ENCODE results near the gene PDLIM7.

Gene PDLIM7

GRCh38 chr5:177494346-177495195 lies 2.8 kb downstream of the PDLIM7 start:
- H3K4me1 ChIP-seq (ENCODE audit: low read depth, poor library complexity, severe bottlenecking), result peaks cover 3% of the 10 kb centered on the region
- no peak overlapping the region for H3K9ac ChIP-seq
- H2AFZ ChIP-seq (ENCODE audit: low read depth), result no peak overlapping the region
- no peak overlapping the region for H3K4me3 ChIP-seq (IDR thresholded peaks at IDR 0.05; ENCODE audit: insufficient read depth, low read depth, low read length)
- H3K4me2 ChIP-seq, result no peak overlapping the region
- no peaks in the 10 kb centered on the region for H3K36me3 ChIP-seq (ENCODE audit: insufficient read depth)
- H3K27me3 ChIP-seq (ENCODE audit: insufficient read depth, low read depth), result no peaks in the 10 kb centered on the region
- H3K79me2 ChIP-seq (ENCODE audit: insufficient read depth, low read depth), result no peaks in the 10 kb centered on the region
- no peak overlapping the region for H3K27ac ChIP-seq
- no peak for TF ChIP-seq CTCF (conservative IDR thresholded peaks at IDR 0.05; ENCODE audit: low read depth, low read length)
- H4K20me1 ChIP-seq (ENCODE audit: insufficient read depth), result no peaks in the 10 kb centered on the region

- no peaks in the 10 kb centered on the region for H4K20me1 ChIP-seq (ENCODE audit: insufficient read depth)
- H3K27ac ChIP-seq, result no peak overlapping the region
- no peak overlapping the region for H3K4me3 ChIP-seq (IDR thresholded peaks at IDR 0.05; ENCODE audit: insufficient read depth, low read depth, low read length)
- TF ChIP-seq CTCF (conservative IDR thresholded peaks at IDR 0.05; ENCODE audit: low read depth, low read length), result no peak
- no peaks in the 10 kb centered on the region for H3K36me3 ChIP-seq (ENCODE audit: insufficient read depth)
- no peak overlapping the region for H3K9ac ChIP-seq
- no peaks in the 10 kb centered on the region for H3K27me3 ChIP-seq (ENCODE audit: insufficient read depth, low read depth)
- no peak overlapping the region for H3K4me2 ChIP-seq
- H3K79me2 ChIP-seq (ENCODE audit: insufficient read depth, low read depth), result no peaks in the 10 kb centered on the region
- H2AFZ ChIP-seq (ENCODE audit: low read depth), result no peak overlapping the region
- H3K4me1 ChIP-seq (ENCODE audit: low read depth, poor library complexity, severe bottlenecking), result peaks cover 6% of the 10 kb centered on the region
Measured at GRCh38 chr5:177493795-177494345, 3.5 kb downstream of the PDLIM7 start.

GRCh38 chr5:177492841-177493240 lies 4.6 kb downstream of the PDLIM7 start:
- Histone ChIP-seq H4K20me1 (ENCODE audit: insufficient read depth) (no peaks in the 10 kb centered on the region), H3K4me2 (no peak overlapping the region), H2AFZ (ENCODE audit: low read depth) (no peak overlapping the region), H3K36me3 (ENCODE audit: insufficient read depth) (no peaks in the 10 kb centered on the region), H3K79me2 (ENCODE audit: insufficient read depth, low read depth) (no peaks in the 10 kb centered on the region), H3K27ac (no peak overlapping the region), H3K27me3 (ENCODE audit: insufficient read depth, low read depth) (no peaks in the 10 kb centered on the region), H3K9ac (no peak overlapping the region), H3K4me3 (IDR thresholded peaks at IDR 0.05; ENCODE audit: insufficient read depth, low read depth, low read length) (no peak overlapping the region), H3K4me1 (ENCODE audit: low read depth, poor library complexity, severe bottlenecking) (peaks cover 8% of the 10 kb centered on the region)
- no peak for TF ChIP-seq CTCF (conservative IDR thresholded peaks at IDR 0.05; ENCODE audit: low read depth, low read length)

- no peak overlapping the region for H2AFZ ChIP-seq (ENCODE audit: low read depth)
- no peaks in the 10 kb centered on the region for H3K79me2 ChIP-seq (ENCODE audit: insufficient read depth, low read depth)
- H3K9ac ChIP-seq, result no peak overlapping the region
- no peaks in the 10 kb centered on the region for H3K36me3 ChIP-seq (ENCODE audit: insufficient read depth)
- no peak for TF ChIP-seq CTCF (conservative IDR thresholded peaks at IDR 0.05; ENCODE audit: low read depth, low read length)
- H3K27me3 ChIP-seq (ENCODE audit: insufficient read depth, low read depth), result no peaks in the 10 kb centered on the region
- H3K27ac ChIP-seq, result no peak overlapping the region
- H3K4me2 ChIP-seq, result no peak overlapping the region
- no peak overlapping the region for H3K4me3 ChIP-seq (IDR thresholded peaks at IDR 0.05; ENCODE audit: insufficient read depth, low read depth, low read length)
- peaks cover 8% of the 10 kb centered on the region for H3K4me1 ChIP-seq (ENCODE audit: low read depth, poor library complexity, severe bottlenecking)
- no peaks in the 10 kb centered on the region for H4K20me1 ChIP-seq (ENCODE audit: insufficient read depth)
Measured at GRCh38 chr5:177491983-177492746, 5.2 kb downstream of the PDLIM7 start.
